ENCODE data around the gene UNC5CL.

The UNC5CL gene

DNA sequence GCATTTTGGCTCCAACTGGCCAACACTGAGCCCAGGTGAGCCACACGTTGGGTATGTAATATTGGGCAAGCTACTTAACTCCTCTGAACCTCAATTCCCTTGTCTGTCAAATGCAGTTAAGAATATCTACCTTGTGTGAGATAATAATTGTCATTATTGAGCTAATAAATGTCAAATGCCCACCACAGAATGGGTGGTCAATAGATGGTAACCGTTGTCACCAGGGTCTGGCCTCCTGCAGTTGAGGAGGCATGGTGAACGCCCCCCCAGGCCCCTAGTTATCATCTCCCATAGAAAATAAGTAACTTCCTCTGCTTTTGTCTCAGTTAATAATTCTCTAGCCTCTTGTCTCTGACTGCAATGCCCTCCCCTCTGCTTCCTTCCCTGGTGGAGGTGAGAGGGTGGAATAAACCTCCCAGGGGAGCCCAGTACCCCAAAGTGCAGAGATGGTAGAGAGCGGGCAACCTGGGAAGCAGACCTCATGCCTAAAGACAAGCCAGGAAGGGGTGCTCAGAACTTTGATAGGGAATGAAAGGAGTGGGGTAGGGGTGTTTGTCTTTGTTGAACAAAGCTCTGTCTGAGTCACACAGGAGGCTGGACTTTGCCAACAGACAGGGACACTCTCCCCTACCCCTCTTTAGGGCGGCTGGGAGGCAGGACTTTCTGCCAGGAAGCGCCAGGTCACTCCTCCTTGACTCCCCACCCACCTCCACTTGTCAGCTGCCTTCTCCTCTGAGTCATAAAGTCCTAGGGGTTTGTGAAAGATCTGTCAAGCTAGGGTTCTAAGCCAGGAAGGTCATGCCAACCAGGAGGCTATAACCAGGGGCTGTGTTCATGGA, 1.3 kb upstream of the UNC5CL start:
- H3K4me2 ChIP-seq (ENCODE audit: low read length) = no peak overlapping the region
- TF ChIP-seq, protein P1, sequence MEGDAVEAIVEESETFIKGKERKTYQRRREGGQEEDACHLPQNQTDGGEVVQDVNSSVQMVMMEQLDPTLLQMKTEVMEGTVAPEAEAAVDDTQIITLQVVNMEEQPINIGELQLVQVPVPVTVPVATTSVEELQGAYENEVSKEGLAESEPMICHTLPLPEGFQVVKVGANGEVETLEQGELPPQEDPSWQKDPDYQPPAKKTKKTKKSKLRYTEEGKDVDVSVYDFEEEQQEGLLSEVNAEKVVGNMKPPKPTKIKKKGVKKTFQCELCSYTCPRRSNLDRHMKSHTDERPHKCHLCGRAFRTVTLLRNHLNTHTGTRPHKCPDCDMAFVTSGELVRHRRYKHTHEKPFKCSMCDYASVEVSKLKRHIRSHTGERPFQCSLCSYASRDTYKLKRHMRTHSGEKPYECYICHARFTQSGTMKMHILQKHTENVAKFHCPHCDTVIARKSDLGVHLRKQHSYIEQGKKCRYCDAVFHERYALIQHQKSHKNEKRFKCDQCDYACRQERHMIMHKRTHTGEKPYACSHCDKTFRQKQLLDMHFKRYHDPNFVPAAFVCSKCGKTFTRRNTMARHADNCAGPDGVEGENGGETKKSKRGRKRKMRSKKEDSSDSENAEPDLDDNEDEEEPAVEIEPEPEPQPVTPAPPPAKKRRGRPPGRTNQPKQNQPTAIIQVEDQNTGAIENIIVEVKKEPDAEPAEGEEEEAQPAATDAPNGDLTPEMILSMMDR (IDR thresholded peaks at IDR 0.05) = no peak

DNA sequence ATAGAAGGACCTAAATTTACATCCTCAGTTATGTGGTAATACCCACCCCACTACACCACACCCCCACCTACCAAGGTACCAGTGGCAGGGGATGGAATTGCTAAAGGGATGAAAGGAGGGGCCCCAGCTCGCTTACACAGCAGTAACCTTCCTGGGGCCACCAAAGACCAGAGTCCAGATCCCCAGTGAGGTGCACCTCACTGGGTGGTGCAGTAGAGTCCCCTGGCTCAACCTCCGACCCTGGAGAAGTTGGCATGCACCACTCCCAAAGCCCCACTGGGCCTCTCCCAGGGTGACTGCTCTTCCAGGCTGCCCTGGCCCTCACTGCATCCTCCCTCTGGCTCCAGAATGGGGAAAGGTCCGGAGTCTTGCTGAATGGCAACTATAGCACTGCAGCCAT, 816 bp downstream of the UNC5CL start:
- H3K9me3 ChIP-seq (ENCODE audit: control insufficient read depth, low read length) = no peaks in the 10 kb centered on the region
- H3K27me3 ChIP-seq (ENCODE audit: control insufficient read depth, insufficient read depth, low read length) = no peaks in the 10 kb centered on the region
- no peaks in the 10 kb centered on the region for H3K79me2 ChIP-seq
- TF ChIP-seq, protein P1 (IDR thresholded peaks at IDR 0.05) = no peak
- no peak overlapping the region for H3K4me3 ChIP-seq (ENCODE audit: low read depth, low read length)
- H2AFZ ChIP-seq = no peak overlapping the region
- H3K4me2 ChIP-seq (ENCODE audit: low read length) = no peak overlapping the region
- H3K36me3 ChIP-seq (ENCODE audit: control insufficient read depth, insufficient read depth, low read length) = no peaks in the 10 kb centered on the region
- no peak overlapping the region for H3K27ac ChIP-seq
- no peak overlapping the region for H3K9ac ChIP-seq
- H3K4me1 ChIP-seq = no peaks in the 10 kb centered on the region

More for the DNA sequence above, 1.3 kb upstream of the UNC5CL start:
- Histone ChIP-seq H3K36me3 (ENCODE audit: control insufficient read depth, insufficient read depth, low read length) (no peaks in the 10 kb centered on the region), H3K27me3 (ENCODE audit: control insufficient read depth, insufficient read depth, low read length) (no peaks in the 10 kb centered on the region), H3K4me1 (no peaks in the 10 kb centered on the region), H2AFZ (no peak overlapping the region), H3K9ac (no peak overlapping the region), H3K27ac (no peak overlapping the region), H3K4me3 (ENCODE audit: low read depth, low read length) (no peak overlapping the region), H3K9me3 (ENCODE audit: control insufficient read depth, low read length) (no peaks in the 10 kb centered on the region), H3K79me2 (no peaks in the 10 kb centered on the region)

DNA sequence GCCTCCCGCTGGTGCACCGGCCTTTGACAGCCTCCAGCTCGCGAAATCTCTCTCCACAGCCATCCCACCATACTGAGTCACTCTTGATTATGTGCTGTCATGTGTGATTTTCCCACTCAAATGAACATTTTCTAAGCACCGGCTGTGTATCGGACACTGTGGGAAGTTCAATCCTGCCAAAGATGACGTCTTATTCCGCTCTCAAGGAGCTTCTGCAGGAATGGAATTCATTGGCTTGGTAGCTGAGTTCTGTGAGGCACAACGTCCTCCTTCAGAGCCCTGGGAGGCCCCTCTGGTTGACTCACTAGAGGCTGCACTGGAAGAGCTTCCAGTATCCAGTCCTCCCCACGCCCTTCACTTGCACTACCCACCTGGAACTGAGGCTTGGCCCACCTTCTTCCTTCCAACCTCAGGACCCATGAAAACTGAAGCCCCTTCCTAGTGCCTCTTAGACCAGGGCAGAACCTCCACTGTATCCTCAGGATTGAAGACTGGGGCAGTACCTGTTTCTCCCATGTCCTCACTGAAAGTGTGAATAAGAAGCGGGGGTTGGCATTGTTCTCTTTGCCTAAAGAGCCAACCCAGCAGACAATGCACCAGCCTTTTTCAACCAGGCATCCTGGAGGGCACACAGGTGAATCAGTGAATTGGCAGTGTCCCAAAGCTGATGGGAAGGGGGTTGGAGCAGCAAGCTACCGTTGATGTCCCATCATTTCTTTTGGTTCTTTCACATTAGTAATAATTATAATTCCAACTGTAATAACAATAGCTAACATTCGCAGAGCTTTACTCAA, 1.7 kb downstream of the UNC5CL start:
- Histone ChIP-seq H3K9me3 (ENCODE audit: control insufficient read depth, low read length) (no peaks in the 10 kb centered on the region), H3K4me3 (ENCODE audit: low read depth, low read length) (no peak overlapping the region), H3K27ac (no peak overlapping the region), H3K27me3 (ENCODE audit: control insufficient read depth, insufficient read depth, low read length) (no peaks in the 10 kb centered on the region), H3K36me3 (ENCODE audit: control insufficient read depth, insufficient read depth, low read length) (no peaks in the 10 kb centered on the region), H3K4me2 (ENCODE audit: low read length) (no peak overlapping the region), H3K4me1 (no peaks in the 10 kb centered on the region), H3K79me2 (no peaks in the 10 kb centered on the region), H2AFZ (no peak overlapping the region), H3K9ac (no peak overlapping the region)
- TF ChIP-seq, protein P1 (IDR thresholded peaks at IDR 0.05) = no peak

DNA sequence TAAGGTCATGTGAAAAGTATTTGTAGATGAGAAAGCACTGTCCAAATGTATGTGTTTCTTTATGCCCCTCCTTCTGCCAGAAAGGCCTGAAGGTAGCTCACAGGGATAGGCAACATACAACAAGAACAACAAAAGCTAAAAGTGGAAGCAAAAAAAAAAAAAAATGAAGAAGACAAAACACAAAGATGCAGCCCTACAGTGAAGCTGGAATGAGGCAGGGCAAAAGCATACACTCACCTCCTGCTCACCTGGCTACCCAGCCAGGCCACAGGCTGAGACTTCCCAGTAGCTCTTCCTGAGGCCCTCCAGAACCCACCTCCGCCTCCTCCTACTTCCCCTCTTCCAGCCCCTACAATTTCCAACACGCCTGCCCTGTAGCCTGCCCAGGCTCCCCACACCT, 2.4 kb downstream of the UNC5CL start:
- H3K36me3 ChIP-seq (ENCODE audit: control insufficient read depth, insufficient read depth, low read length) = no peaks in the 10 kb centered on the region

More for the DNA sequence above, 2.4 kb downstream of the UNC5CL start:
- H3K9me3 ChIP-seq (ENCODE audit: control insufficient read depth, low read length) = no peaks in the 10 kb centered on the region
- H3K4me2 ChIP-seq (ENCODE audit: low read length) = no peak overlapping the region
- TF ChIP-seq, protein P1 (IDR thresholded peaks at IDR 0.05) = no peak
- no peaks in the 10 kb centered on the region for H3K4me1 ChIP-seq
- no peak overlapping the region for H3K27ac ChIP-seq
- H2AFZ ChIP-seq = no peak overlapping the region
- H3K4me3 ChIP-seq (ENCODE audit: low read depth, low read length) = no peak overlapping the region
- H3K79me2 ChIP-seq = no peaks in the 10 kb centered on the region
- H3K27me3 ChIP-seq (ENCODE audit: control insufficient read depth, insufficient read depth, low read length) = no peaks in the 10 kb centered on the region
- H3K9ac ChIP-seq = no peak overlapping the region

All from parathyroid adenoma (tissue), 2 donors.